ENCODE measurements around the gene SFT2D3. TPM values are rescaled to one million over a fixed set of nuclear protein-coding genes. Genes with fewer than 3 reads are reported as not detected.
A peak's percentile ranks its signal among the peaks of the same experiment; 100 is the strongest.

Gene SFT2D3
- total and polyA plus RNA-seq, 2 experiments from 2014 or later: 0.13 to 9.3 TPM

- Histone ChIP-seq H3K27me3 (peaks cover 31% of the 10 kb centered on the region), H3K36me3 (no peaks in the 10 kb centered on the region), H3K4me1 (ENCODE audit: low read depth) (peaks cover 18% of the 10 kb centered on the region), H3K27ac (peak overlapping the region; percentile 91), H3K9me3 (ENCODE audit: low read depth) (no peaks in the 10 kb centered on the region), H3K4me3 (peak overlapping the region; percentile 0)
- TF ChIP-seq CTCF (IDR thresholded peaks at IDR 0.05; ENCODE audit: low read depth, low read length): no peak
- peak in 1 of 2 donors; percentile 55 for DNase-seq (ENCODE audit: low read depth in 1 of 2, low spot score in 1 of 2)
Measured at GRCh38 chr2:127673291-127674069, 27.8 kb upstream of the SFT2D3 start.

- no peak for TF ChIP-seq CTCF (IDR thresholded peaks at IDR 0.05; ENCODE audit: low read depth, low read length)
- H3K27me3 ChIP-seq: peaks cover 40% of the 10 kb centered on the region
- peak in 1 of 2 donors; percentile 64 for DNase-seq (ENCODE audit: low read depth in 1 of 2, low spot score in 1 of 2)
Measured at GRCh38 chr2:127674241-127675209, 26.8 kb upstream of the SFT2D3 start.

GRCh38 chr2:127675331-127676261, 25.7 kb upstream of the SFT2D3 start, which contains the start of gene LIMS2:
LIMS2 (minus strand) TSS chr2:127675530; CDS start chr2:127675024, 506 bp downstream.
- Histone ChIP-seq H3K4me1 (ENCODE audit: low read depth) (peaks cover 18% of the 10 kb centered on the region), H3K9me3 (ENCODE audit: low read depth) (no peaks in the 10 kb centered on the region), H3K27ac (peak within 1 kb of the TSS; percentile 91), H3K4me3 (peak within 1 kb of the TSS; percentile 76), H3K36me3 (no peaks in the 10 kb centered on the region), H3K27me3 (peaks cover 40% of the 10 kb centered on the region)
- DNase-seq (ENCODE audit: low read depth in 1 of 2, low spot score in 1 of 2): peak; percentile 41 to 81
- TF ChIP-seq CTCF (IDR thresholded peaks at IDR 0.05; ENCODE audit: low read depth, low read length): no peak

More at GRCh38 chr2:127674241-127675209, 26.8 kb upstream of the SFT2D3 start:
- Histone ChIP-seq H3K4me3 (peak overlapping the region; percentile 76), H3K27ac (peak overlapping the region; percentile 91), H3K36me3 (no peaks in the 10 kb centered on the region), H3K9me3 (ENCODE audit: low read depth) (no peaks in the 10 kb centered on the region), H3K4me1 (ENCODE audit: low read depth) (peaks cover 18% of the 10 kb centered on the region)

DNA sequence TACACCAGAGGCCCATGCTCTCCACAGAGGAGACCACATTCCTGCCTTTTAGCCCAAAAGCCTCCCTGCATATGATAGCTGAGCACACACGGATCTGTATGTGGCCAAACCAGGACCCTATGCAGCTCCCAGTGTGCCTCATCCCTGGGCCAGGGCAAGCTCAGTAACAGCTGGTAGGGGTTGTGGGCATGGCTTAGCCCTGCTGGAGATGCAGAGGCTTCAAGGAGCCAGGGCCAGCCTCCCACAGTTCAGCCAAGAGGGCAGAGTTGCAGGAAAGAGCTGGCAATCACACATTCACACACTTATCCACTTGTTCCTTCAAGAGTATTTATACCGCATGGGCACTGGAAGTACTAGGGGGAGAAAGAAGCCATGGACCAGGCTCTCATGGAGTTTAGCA, 24.4 kb upstream of the SFT2D3 start:
- H3K4me3 ChIP-seq: no peak overlapping the region
- no peaks in the 10 kb centered on the region for H3K36me3 ChIP-seq
- no peak overlapping the region for H3K27ac ChIP-seq
- H3K9me3 ChIP-seq (ENCODE audit: low read depth): no peaks in the 10 kb centered on the region
- DNase-seq (ENCODE audit: low read depth in 1 of 2, low spot score in 1 of 2): no peak
- no peak for TF ChIP-seq CTCF (IDR thresholded peaks at IDR 0.05; ENCODE audit: low read depth, low read length)
- peaks cover 40% of the 10 kb centered on the region for H3K27me3 ChIP-seq
- peaks cover 18% of the 10 kb centered on the region for H3K4me1 ChIP-seq (ENCODE audit: low read depth)
